ENCODE results near the gene RUNDC3A. TPM values are rescaled to one million over a fixed set of nuclear protein-coding genes. Genes with fewer than 3 reads are reported as not detected.
"Not testable (repeated sequence)": the region's sequence is repeated elsewhere in the genome, so short reads cannot be mapped to it uniquely, and the experiment has no call there.

RUNDC3A gene
- total and polyA plus RNA-seq, 7 donors: 0.09 to 0.39 (median 0.16) TPM; not detected in 3

DNA sequence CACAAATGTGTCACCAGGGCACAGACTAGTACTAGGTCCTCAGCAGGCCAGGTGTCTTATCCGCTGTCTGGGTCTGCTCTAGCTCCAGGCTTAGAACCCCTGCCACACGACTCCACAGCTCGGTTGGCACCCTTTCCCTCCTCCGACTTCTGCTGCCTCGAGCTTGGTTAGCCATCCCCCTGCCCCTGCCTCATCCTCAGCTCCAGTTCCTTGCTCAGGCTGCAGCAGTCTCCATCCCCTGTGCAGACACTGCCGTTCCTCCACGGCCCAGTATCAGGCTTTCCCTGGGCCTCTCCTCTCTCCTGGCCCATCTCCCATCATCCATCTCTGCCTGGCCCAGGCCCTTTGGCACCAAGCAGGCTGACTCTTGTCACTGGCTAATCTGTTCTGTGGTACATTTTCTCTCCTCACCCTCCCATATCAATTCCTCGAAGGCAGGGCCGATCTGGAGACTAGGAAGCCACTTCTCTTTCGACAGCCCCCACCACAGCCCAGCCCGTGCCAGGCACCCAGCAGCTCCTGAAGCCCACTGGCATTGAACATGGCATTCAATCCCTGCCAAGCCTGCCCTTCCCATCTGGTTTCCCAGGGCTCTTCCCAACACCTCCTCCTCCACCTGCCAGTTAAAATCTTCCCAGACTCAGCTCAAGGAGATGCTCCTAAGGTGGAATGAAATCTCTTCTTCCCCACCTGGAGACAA is 35.3 kb downstream of the RUNDC3A start:
- TF ChIP-seq, protein P1, sequence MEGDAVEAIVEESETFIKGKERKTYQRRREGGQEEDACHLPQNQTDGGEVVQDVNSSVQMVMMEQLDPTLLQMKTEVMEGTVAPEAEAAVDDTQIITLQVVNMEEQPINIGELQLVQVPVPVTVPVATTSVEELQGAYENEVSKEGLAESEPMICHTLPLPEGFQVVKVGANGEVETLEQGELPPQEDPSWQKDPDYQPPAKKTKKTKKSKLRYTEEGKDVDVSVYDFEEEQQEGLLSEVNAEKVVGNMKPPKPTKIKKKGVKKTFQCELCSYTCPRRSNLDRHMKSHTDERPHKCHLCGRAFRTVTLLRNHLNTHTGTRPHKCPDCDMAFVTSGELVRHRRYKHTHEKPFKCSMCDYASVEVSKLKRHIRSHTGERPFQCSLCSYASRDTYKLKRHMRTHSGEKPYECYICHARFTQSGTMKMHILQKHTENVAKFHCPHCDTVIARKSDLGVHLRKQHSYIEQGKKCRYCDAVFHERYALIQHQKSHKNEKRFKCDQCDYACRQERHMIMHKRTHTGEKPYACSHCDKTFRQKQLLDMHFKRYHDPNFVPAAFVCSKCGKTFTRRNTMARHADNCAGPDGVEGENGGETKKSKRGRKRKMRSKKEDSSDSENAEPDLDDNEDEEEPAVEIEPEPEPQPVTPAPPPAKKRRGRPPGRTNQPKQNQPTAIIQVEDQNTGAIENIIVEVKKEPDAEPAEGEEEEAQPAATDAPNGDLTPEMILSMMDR (IDR thresholded peaks at IDR 0.05): no peak
- intact Hi-C loops (cut with DNase I): no loop called here
- WGBS, 3 donors: 70 to 73% (median 72%) methylated on average over 11 of the region's 11 CpGs
- Histone ChIP-seq H3K27me3 (ENCODE audit: insufficient read depth in 3 of 3, low read length in 2 of 3) (no peaks in the 10 kb centered on the region), H3K4me1 (peaks cover 5% of the 10 kb centered on the region), H3K36me3 (ENCODE audit: insufficient read depth in 1 of 2, low read depth in 1 of 2) (no peaks in the 10 kb centered on the region), H3K27ac (no peak overlapping the region), H3K9me3 (no peaks in the 10 kb centered on the region), H3K4me3 (no peak overlapping the region)
- ATAC-seq: no peak
- no peak for DNase-seq

DNA sequence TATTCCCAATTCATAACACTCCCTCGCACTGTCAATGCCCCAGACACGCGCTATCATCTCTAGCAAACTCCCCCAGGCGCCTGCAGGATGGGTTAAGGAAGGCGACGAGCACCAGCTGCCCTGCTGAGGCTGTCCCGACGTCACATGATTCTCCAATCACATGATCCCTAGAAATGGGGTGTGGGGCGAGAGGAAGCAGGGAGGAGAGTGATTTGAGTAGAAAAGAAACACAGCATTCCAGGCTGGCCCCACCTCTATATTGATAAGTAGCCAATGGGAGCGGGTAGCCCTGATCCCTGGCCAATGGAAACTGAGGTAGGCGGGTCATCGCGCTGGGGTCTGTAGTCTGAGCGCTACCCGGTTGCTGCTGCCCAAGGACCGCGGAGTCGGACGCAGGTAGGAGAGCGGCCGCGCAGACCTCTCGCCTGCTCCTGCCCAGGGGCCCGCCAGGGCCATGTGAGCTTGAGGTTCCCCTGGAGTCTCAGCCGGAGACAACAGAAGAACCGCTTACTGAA is 36.6 kb downstream of the RUNDC3A start, which contains the start of gene GRN:
GRN (plus strand) TSS at position 364 of the 515 bp plus-strand sequence. CDS start 3,863 bp downstream, outside the sequence.
- Histone ChIP-seq H3K4me1 (peaks cover 5% of the 10 kb centered on the region), H3K9me3 (no peaks in the 10 kb centered on the region), H3K27ac (peak within 1 kb of the TSS; percentile 86), H3K27me3 (ENCODE audit: insufficient read depth in 3 of 3, low read length in 2 of 3) (no peaks in the 10 kb centered on the region), H3K36me3 (ENCODE audit: insufficient read depth in 1 of 2, low read depth in 1 of 2) (peaks cover 0 to 12% of the 10 kb centered on the region in 2 donors), H3K4me3 (peak within 1 kb of the TSS; percentile 84)
- 0 to 1% (median 1%) methylated on average over 26 of the region's 26 CpGs for WGBS, 3 donors
- TF ChIP-seq, protein P1 (IDR thresholded peaks at IDR 0.05): no peak
- intact Hi-C loops (cut with DNase I): loop anchor here (5.0 kb wide), 3 partner anchors 133 to 203 kb away; partner anchors contain the start of gene HROB (in 1 of the 2)
- peak; percentile 97 to 99 (median 98) for ATAC-seq
- DNase-seq: peak; percentile 89 to 93

DNA sequence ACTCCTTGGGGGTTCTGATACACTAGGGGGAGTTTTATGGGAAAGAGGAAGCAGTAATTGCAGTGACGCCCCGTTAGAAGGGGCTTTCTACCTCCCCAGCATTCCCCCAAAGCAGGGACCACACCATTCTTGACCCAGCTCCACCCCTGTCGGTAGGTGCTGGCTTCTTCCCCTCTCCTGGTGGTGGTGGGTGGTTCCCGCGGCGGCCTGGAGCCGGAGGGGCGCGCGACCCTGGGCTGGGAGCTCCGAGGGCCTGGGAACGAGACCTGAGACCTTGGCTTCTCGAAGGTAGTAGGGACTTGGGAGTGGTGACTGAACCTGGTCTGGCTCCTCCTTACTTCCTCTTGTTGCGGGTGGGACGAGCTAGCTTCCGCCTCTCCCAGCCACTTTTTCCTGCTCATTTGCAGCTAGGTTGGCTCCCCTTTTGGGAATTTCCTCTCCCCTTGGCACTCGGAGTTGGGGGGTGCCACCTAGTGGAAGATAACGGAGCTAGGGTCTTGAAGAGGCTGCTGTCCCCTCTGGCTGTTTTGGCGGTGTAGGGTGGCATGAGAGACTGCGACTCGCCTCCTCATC is 37.1 kb downstream of the RUNDC3A start:
- WGBS, 3 donors: 2 to 5% (median 3%) methylated on average over 18 to 21 of the region's 21 CpGs
- H3K27ac ChIP-seq: peak overlapping the region; percentile 86
- TF ChIP-seq, protein P1 (IDR thresholded peaks at IDR 0.05): peak; percentile 32
- peak overlapping the region; percentile 84 for H3K4me3 ChIP-seq
- H3K4me1 ChIP-seq: peaks cover 5% of the 10 kb centered on the region
- intact Hi-C loops (cut with DNase I): loop anchor here (5.0 kb wide), 3 partner anchors 133 to 203 kb away; partner anchors contain the start of gene HROB (in 1 of the 2)
- H3K36me3 ChIP-seq (ENCODE audit: insufficient read depth in 1 of 2, low read depth in 1 of 2): peaks cover 0 to 18% of the 10 kb centered on the region in 2 donors
- DNase-seq: no peak
- no peaks in the 10 kb centered on the region for H3K9me3 ChIP-seq
- peak; percentile 38 to 75 (median 44) for ATAC-seq
- no peaks in the 10 kb centered on the region for H3K27me3 ChIP-seq (ENCODE audit: insufficient read depth in 3 of 3, low read length in 2 of 3)

DNA sequence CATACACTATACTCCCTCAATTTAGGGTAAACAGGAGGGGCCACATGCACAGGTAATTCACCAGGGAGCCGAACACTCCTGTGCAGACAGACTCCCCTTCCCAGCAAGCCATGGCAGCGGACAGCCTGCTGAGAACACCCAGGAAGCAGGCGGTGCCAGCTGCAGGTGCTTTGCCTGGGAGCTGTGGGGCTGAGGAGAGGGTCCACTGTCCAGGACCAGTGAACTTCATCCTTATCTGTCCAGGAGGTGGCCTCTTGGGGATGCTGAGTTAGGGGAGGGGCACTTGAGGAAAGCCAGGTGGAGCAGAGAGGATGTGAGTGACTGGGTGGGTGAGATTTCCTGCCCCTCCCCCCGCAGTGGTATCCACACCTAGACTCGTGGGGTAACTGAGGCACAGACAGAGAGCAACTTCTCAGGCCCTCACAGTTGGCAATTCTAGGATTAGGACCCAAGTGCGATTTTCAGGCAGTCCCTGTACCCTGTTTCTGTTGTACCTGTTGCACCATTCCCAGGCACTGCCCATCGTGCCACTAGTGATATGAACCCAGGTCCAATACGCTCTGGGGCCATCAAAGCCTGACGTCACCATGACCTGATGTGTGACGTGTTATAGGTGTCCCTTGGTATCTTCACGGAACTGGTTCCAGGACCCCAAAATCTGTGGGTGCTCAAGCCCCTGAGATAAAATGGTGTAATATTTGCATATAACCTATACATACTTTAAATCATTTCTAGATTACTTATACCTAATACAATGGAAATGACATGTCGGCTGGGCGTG is 37.9 kb downstream of the RUNDC3A start:
- ATAC-seq (no peak), DNase-seq (no peak)
- no peaks in the 10 kb centered on the region for H3K27me3 ChIP-seq (ENCODE audit: insufficient read depth in 3 of 3, low read length in 2 of 3)
- WGBS, 3 donors: 74 to 78% (median 76%) methylated on average over 13 of the region's 13 CpGs
- TF ChIP-seq, protein P1 (IDR thresholded peaks at IDR 0.05): no peak
- peak overlapping the region; percentile 86 for H3K27ac ChIP-seq
- intact Hi-C loops (cut with DNase I): loop anchor here (5.0 kb wide), 3 partner anchors 134 to 204 kb away; partner anchors contain the start of gene HROB (in 1 of the 2)
- no peaks in the 10 kb centered on the region for H3K9me3 ChIP-seq
- H3K36me3 ChIP-seq (ENCODE audit: insufficient read depth in 1 of 2, low read depth in 1 of 2): peaks cover 0 to 25% of the 10 kb centered on the region in 2 donors
- H3K4me1 ChIP-seq: peaks cover 5% of the 10 kb centered on the region
- H3K4me3 ChIP-seq: peak overlapping the region; percentile 84

DNA sequence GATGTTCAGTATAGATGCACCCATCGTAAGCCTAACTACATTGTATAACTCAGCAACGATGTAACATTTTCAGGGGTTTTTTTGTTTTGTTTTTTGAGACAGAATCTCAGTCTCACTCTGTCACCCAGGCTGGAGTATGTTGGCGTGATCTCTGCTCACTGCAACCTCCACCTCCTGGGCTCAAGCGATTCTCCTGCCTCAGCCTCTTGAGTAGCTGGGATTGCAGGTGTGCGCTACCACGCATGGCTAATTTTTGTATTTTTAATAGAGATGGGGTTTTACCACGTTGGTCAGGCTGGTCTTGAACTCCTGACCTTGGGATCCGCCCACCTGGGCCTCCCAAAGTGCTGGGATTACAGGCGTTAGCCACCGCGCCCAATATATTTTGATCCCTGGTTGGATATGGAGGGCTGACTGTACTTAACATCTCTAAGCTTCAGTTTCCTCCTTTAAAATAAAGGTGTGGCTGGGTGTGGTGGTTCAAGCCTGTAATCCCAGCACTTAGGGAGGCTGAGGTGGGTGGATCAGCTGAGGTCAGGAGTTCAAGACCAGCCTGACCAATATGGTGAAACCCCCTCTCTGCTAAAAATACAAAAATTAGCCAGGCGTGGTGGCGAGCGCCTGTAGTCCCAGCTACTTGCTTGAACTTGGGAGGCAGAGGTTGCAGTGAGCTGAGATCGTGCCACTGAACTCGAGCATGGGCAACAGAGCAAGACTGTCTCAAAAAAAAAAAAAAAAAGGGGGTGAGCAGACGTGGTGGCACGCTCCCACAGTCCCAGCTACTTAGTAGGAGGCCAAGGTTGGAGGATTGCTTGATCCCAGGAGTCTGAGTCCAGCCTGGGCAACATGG is 39.0 kb downstream of the RUNDC3A start:
- intact Hi-C loops (cut with DNase I): loop anchor here (5.0 kb wide), 3 partner anchors 135 to 205 kb away; partner anchors contain the start of gene HROB (in 1 of the 2)
- not testable (repeated sequence) for H3K9me3 ChIP-seq; DNase-seq; H3K4me3 ChIP-seq; H3K4me1 ChIP-seq; H3K27ac ChIP-seq; H3K27me3 ChIP-seq (ENCODE audit: insufficient read depth in 3 of 3, low read length in 2 of 3); ATAC-seq
- peaks cover 0 to 37% of the 10 kb centered on the region in 2 donors for H3K36me3 ChIP-seq (ENCODE audit: insufficient read depth in 1 of 2, low read depth in 1 of 2)
- 75 to 81% (median 79%) methylated on average over 18 of the region's 18 CpGs for WGBS, 3 donors

All from psoas muscle (tissue), 8 donors.